Testis (tissue), 3 donors: Measurements from ENCODE around the gene MAIP1. TPM values are rescaled to one million over a fixed set of nuclear protein-coding genes. Genes with fewer than 3 reads are reported as not detected.
"Not testable (repeated sequence)": the region's sequence is repeated elsewhere in the genome, so short reads cannot be mapped to it uniquely, and the experiment has no call there.

Experiments used
- DNase-seq: peaks from one replicate; pipeline ENCODE4 v3.0.0-alpha.2; 2019
- H3K27ac ChIP-seq, 2 donors: fragments of 200-600 bp; sonication (generic); one replicate each; pipeline ENCODE4 v1.5.1; 2019
- H3K27me3 ChIP-seq: fragments of 200-600 bp; sonication (generic); one replicate; pipeline ENCODE4 v1.5.1; 2019
- H3K36me3 ChIP-seq: fragments of 200-600 bp; sonication (generic); one replicate; pipeline ENCODE4 v1.5.1; 2017; ENCODE audit warnings: low read depth; ENCODE audit errors: missing control alignments
- H3K4me1 ChIP-seq: fragments of 200-600 bp; sonication (generic); one replicate; pipeline ENCODE4 v1.5.1; 2019
- H3K4me3 ChIP-seq, 2 donors: fragments of 200-600 bp; sonication (generic); one replicate each; pipeline ENCODE4 v1.5.1; 2017 to 2019
- H3K9me3 ChIP-seq: fragments of 200-600 bp; sonication (generic); one replicate; pipeline ENCODE4 v1.5.1; 2017
- CTCF ChIP-seq, 3 experiments: fragments of 450-650 bp in 2 of 3; fragments of 200-600 bp in 1 of 3; sonication (generic) in 1 of 3; IDR thresholded peaks; one replicate each; pipeline ENCODE4 v1.5.1; 2016 to 2019; ENCODE audit warnings: antibody characterized with exemption in 3 of 3, mild to moderate bottlenecking in 2 of 3, moderate library complexity in 1 of 3
- POLR2A ChIP-seq: fragments of 450-650 bp; IDR thresholded peaks from one replicate; pipeline ENCODE4 v1.6.1; 2017; ENCODE audit warnings: antibody characterized with exemption, mild to moderate bottlenecking, moderate library complexity
- WGBS, 2 donors: methylation state at CpG; one replicate each; pipeline ENCODE4 v1.1.5; 2018; 5-methylcytosine and 5-hydroxymethylcytosine counted together
- intact Hi-C: fragments of 100-400 bp; cut with DNase I; formaldehyde crosslinking; loops from one replicate; pipeline ENCODE4 v1.15.1; 2023; ENCODE audit warnings: low total_unique reads
- polyA plus RNA-seq: library from polyadenylated mRNA; stranded (reverse); fragments of 350-450 nt; fragmentation: Illumina TruSeq; extraction: RNeasy Lipid Tissue Mini Kit (QIAGEN cat#74804); gene quantifications from one replicate; pipeline ENCODE4 v1.2.3, GENCODE V29; 2014; ENCODE audit warnings: low read depth, low replicate concordance; ENCODE audit not compliant: insufficient read depth
- total RNA-seq, 2 donors: library from RNA; depleted of rRNA; stranded (reverse); fragments of >200 nt; gene quantifications; one replicate each; pipeline ENCODE4 v1.2.3, GENCODE V29; 2016

The MAIP1 gene
- total and polyA plus RNA-seq, 3 donors from 2014 or later = 13.6 to 18.7 (median 16.6) TPM

- H3K27ac ChIP-seq = peak within 1 kb of the TSS; percentile 95 to 97
- no peaks in the 10 kb centered on the region for H3K9me3 ChIP-seq
- TF ChIP-seq POLR2A (no peak), CTCF (IDR thresholded peaks at IDR 0.05) (no peak)
- peak; percentile 99 for DNase-seq
- no peaks in the 10 kb centered on the region for H3K4me1 ChIP-seq
- intact Hi-C loops = no loop called here
- no peaks in the 10 kb centered on the region for H3K27me3 ChIP-seq
- no peaks in the 10 kb centered on the region for H3K36me3 ChIP-seq
- peak within 1 kb of the TSS; percentile 94 to 98 for H3K4me3 ChIP-seq
- WGBS, 2 donors = 0 to 1% methylated on average over 23 to 47 of the region's 85 CpGs
Observed at GRCh38 chr2:199911052-199911876, 44.1 kb upstream of the MAIP1 start, which contains the start of gene C2orf69. C2orf69 (plus strand) TSS chr2:199911293; CDS start chr2:199911439, 146 bp downstream.

- WGBS, 2 donors = 0% methylated on average over 13 of the region's 13 CpGs
- Histone ChIP-seq H3K27me3 (no peaks in the 10 kb centered on the region), H3K9me3 (no peaks in the 10 kb centered on the region), H3K4me1 (no peaks in the 10 kb centered on the region), H3K27ac (peak overlapping the region; percentile 95 to 97), H3K4me3 (peak overlapping the region; percentile 94 to 98), H3K36me3 (no peaks in the 10 kb centered on the region)
- DNase-seq = no peak
- intact Hi-C loops = no loop called here
- TF ChIP-seq CTCF (IDR thresholded peaks at IDR 0.05) = no peak
Observed at GRCh38 chr2:199911877-199912161, 43.6 kb upstream of the MAIP1 start.

DNA sequence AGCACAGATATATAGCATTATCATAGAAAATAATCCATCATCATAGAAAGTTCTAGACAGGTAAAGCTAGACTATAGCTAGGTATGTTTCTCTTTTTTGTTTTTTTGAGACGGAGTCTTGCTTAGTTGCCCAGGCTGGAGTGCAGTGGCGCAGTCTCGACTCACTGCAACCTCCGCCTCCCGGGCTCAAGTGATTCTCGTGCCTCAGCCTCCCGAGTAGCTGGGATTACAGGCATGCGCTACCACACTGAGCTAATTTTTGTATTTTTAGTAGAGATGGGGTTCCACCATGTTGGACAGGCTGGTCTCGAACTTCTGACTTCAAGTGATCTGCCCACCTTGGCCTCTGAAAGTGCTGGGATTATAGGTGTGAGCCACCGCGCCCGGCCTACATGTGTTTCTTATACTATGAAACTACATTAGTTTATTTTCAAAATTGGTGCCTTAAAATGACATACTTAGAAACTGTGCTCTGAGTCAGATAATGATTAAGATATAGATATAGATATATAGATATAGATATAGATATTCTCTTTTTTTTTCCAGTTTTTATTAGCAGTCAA is 42.7 kb upstream of the MAIP1 start:
- H3K27ac ChIP-seq = peak overlapping the region; percentile 95 to 97
- intact Hi-C loops, H3K36me3 ChIP-seq, H3K9me3 ChIP-seq, H3K4me1 ChIP-seq, DNase-seq, H3K27me3 ChIP-seq: not testable (repeated sequence)
- WGBS, 2 donors = 70 to 75% methylated on average over 12 of the region's 12 CpGs
- H3K4me3 ChIP-seq = peak overlapping the region; percentile 94 to 98

DNA sequence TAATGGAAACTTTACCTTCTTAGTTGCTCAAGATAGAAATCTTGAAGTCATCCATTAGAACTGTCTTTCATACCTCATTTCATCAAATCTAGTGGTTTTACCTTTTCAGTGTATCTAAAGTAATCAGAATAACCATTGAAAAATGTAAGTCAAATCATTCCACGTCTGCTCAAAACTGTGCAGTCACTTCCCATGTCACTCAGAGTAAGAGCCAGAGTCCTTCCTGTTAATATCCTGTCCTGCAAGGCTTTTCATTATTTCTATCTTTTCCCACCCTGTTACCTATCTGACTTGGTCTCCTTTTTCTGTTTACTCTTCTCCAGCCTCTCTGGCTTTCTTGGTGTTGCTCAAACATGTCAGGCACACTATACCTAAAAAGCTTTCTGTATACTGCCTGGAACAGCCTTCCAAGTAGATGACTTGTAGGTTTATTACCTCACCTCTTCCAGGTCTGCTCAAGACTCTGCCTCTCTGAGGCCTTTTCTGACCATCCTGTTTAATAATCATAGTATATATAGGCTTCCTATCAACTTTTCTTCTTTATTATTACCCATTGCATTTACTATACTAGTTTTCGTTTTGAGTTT is 40.9 kb upstream of the MAIP1 start:
- Histone ChIP-seq H3K27me3 (no peaks in the 10 kb centered on the region), H3K4me1 (no peaks in the 10 kb centered on the region), H3K4me3 (no peak overlapping the region), H3K27ac (no peak overlapping the region), H3K36me3 (no peaks in the 10 kb centered on the region), H3K9me3 (no peaks in the 10 kb centered on the region)
- no peak for DNase-seq
- intact Hi-C loops = no loop called here
- TF ChIP-seq POLR2A = no peak
- TF ChIP-seq CTCF (IDR thresholded peaks at IDR 0.05) = no peak
- WGBS, 2 donors = 76 to 78% methylated on average over 2 of the region's 2 CpGs

GRCh38 chr2:199916980-199917379 is 38.4 kb upstream of the MAIP1 start:
- no peaks in the 10 kb centered on the region for H3K9me3 ChIP-seq
- no peak overlapping the region for H3K27ac ChIP-seq
- TF ChIP-seq POLR2A (no peak), CTCF (IDR thresholded peaks at IDR 0.05) (no peak)
- H3K4me3 ChIP-seq = no peak overlapping the region
- no peak for DNase-seq
- no peaks in the 10 kb centered on the region for H3K27me3 ChIP-seq
- 93 to 98% methylated on average over 4 of the region's 4 CpGs for WGBS, 2 donors
- H3K36me3 ChIP-seq = no peaks in the 10 kb centered on the region
- intact Hi-C loops = no loop called here
- no peaks in the 10 kb centered on the region for H3K4me1 ChIP-seq
